Activated naive CD4-positive, alpha-beta T cell (primary cell): Measurements from ENCODE around the gene TEAD2.

ENCODE experiments used
- DNase-seq, 4 experiments: peaks; one replicate each; lab custom pipeline; 2025; lab: John Stamatoyannopoulos, UW

Gene TEAD2

GRCh38 chr19:49348305-49349189 is 13.7 kb downstream of the TEAD2 start:
- no peak for DNase-seq

DNA sequence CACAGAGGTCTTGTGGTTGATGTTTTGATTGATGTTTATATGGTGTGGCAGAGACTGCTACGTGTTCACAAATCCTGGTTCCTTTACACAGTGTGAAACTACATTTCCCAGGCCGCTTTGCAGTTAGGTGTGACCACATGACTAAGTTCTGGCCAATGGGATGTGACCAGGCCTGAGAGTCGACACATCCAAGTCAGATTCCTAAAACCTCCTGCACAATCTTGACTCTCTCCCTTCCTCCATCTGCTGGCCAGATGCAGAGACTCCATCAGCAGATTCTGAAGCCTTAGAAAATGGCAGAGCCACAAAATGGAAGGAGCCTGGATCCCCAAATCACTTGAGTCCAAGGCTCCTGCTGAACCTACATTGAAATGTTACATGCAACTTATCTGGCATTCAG is 14.4 kb downstream of the TEAD2 start:
- DNase-seq = no peak

- DNase-seq = no peak
Observed at GRCh38 chr19:49347191-49347590, 15.0 kb downstream of the TEAD2 start.

DNA sequence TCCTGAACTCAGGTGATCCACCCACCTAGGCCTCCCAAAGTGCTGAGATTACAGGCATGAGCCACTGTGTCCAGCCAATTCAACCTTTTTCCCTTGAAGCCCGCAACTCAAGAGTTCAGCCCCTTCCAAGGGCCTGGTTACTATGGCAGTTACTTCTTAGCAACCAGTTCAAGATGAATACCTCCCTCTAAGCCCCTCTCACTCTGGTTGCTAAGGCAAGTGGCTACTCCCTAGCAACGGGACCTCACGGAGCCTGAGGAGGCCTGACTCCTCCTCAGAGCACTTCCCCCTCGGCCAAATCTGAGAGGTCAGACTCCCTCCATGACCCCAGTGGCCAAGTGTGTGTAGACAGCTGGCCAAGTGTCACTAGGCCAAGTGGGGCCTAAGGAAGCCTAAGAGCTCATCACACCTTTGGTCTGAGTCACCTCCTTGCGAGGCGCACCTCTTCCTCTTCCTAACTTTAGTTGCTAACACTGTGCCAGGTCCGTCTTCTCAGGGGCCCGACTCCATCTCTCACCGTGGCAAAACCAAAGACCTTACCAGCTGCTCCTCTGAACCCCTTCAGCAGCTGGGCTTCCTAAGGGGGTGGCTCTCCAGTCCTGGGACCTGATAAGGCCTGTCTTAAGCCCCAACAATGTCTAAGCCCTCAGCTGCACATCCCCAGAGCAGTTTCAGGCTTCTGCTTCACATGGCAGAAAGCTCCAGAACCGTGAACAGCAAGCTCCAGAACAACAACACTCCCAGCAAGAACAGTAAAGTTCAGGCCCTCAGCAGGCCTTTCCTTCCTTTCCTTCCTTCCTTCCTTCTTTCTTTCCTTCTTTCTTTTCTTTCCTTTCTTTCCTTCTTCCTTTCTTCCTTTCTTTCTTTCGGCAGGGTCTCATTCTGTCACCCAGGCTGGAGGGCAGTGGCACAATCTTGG is 17.5 kb downstream of the TEAD2 start:
- no peak for DNase-seq

GRCh38 chr19:49343123-49343522 is 19.1 kb downstream of the TEAD2 start:
- no peak for DNase-seq

GRCh38 chr19:49342291-49342721 is 19.9 kb downstream of the TEAD2 start:
- DNase-seq = no peak

GRCh38 chr19:49340865-49341718 is 21.1 kb downstream of the TEAD2 start:
- no peak for DNase-seq

DNA sequence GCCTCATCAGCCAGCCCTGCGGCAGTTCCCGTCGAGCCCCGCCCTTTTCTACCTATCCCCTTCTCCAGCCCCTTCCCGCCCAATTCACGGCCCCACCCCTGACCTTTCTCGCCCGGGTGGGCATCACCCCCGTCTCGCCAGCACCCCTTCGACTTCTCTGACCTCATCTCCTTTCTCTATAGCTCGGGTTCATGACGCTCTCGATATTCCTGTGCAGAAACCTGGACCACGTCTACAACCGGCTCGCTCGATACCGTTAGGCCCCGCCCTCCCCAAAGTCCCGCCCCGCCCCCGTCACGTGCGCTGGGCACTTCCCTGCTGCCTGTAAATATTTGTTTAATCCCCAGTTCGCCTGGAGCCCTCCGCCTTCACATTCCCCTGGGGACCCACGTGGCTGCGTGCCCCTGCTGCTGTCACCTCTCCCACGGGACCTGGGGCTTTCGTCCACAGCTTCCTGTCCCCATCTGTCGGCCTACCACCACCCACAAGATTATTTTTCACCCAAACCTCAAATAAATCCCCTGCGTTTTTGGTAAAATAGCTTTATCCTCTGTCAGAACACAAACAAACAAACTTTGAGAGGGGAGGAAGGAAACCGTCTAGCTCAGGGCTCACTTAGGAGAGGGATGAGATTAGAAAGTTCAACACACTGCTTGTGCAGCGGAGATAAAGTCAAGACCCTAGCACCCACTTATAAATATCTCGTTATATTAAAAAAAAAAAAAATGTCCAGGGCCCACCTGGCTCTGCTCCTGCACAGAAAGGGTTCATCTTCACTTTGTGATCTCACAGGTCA is 21.9 kb downstream of the TEAD2 start:
- DNase-seq = no peak

DNA sequence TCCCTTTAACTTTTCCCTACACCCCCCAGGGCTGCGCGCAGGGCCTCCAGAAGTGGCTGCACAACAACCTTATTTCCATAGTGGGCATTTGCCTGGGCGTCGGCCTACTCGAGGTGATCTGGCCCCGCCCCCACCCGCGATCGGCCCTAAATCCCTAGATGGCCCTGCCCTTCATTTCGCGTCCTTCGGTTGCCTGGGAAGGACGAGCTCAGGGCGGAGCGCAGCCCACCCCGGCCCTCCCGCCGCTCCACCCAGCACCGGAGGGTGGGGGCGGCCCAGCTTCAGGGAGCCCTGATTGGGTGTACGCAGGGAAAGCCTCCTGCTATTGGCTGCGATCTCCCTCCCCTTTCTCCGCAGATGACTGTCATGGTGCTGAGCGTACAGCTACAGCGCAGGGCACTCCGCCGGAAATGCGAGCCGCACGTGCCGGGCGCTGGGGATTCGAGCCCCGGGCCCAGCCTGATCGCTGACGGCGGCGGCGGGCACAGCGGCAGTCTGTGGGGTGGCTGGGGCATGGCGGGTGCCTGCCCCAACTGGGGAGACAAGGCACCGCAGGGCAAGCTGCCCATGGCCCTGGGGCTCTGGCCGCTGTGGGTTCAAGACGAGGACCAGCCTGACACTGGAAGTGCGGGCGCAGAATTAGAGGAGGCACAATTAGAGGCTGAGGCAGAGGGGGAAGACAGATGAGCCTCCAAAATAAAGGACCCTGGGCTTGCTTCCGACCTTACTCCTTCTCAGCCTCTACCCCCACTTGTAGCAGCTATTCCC is 22.7 kb downstream of the TEAD2 start:
- DNase-seq = no peak

DNA sequence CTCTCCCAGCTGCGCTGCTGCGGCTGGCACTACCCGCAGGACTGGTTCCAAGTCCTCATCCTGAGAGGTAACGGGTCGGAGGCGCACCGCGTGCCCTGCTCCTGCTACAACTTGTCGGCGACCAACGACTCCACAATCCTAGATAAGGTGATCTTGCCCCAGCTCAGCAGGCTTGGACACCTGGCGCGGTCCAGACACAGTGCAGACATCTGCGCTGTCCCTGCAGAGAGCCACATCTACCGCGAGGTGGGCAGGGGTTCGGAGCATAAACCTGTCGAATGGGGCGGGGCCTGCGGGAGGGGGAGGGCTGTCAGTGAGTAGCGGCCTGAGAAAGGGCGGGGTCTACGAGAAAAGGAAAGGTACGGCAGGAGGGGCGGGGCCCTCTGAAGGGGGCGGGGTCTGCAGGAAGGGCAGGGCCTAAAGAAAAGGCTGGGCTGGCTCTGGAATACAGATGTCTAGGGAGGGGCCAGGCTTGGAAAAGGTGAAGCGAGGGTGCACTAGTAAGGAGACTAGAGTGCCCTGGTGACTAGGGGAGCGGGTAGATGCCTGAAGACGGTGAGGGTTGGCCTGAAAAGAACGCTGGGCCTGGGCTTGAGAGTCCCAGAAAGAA is 23.4 kb downstream of the TEAD2 start:
- DNase-seq = no peak

DNA sequence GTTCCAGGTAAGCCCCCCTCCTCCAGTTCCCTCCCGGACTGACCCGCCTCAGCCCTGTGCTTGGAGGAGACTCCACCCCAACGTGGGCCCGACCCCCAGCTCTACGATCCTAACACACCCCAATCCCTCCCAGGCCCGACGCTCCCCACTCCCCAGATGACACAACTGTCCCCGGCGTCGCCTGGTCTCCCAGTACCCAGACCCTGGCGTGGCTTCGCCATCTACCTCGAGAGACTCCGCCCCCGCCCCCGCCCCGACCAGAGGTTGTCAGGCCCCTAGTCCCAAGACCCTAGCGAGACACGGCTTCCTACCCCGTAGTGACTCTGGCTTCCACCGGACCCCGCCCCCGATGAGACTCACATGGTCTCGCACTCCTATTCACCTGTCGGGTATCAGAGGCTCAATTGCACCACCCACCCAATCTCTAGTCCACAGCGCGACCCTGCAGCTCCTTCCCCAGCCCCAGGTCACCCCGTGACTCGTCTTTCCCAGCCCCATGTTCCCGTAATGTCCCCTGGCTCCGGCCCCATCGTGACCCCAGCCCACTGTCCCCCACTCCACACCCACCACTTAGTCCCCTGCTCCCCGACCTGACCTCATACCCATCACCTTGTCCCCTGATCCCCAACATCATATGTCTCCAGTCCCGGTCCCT is 24.1 kb downstream of the TEAD2 start:
- DNase-seq = no peak

DNA sequence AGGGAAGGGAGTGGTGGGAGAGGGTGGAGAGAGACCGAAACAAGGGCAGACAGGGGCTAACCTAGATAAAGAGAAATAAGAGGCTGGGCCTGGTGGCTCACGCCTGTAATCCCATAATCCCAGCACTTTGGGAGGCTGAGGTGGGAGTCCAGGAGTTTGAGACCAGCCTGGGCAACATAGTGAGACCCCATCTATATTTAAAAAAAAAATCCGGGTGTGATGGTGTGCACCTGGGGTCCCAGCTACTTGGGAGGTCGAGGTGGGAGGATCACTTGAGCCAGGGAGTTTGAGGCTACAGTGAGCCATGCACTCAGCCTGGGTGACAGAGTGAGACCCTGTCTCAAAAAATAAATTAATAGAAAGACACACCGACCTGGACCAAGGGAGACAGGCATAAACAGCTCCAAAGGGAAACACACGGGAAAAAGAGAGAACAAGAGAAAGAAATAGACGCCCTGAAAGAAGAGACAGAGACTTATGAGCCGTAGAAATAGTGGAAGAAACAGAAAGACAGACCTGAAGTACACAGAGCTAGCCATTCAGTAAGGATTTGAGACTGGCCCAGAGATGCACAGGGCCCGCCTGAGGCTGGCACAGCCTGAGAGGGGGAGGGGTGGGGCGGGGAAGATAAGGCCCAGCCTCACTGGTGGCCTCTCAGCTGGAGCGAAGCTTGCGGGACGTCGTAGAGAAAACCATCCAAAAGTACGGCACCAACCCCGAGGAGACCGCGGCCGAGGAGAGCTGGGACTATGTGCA is 24.8 kb downstream of the TEAD2 start:
- no peak for DNase-seq

- no peak for DNase-seq
Observed at GRCh38 chr19:49336482-49337266, 25.5 kb downstream of the TEAD2 start.

DNA sequence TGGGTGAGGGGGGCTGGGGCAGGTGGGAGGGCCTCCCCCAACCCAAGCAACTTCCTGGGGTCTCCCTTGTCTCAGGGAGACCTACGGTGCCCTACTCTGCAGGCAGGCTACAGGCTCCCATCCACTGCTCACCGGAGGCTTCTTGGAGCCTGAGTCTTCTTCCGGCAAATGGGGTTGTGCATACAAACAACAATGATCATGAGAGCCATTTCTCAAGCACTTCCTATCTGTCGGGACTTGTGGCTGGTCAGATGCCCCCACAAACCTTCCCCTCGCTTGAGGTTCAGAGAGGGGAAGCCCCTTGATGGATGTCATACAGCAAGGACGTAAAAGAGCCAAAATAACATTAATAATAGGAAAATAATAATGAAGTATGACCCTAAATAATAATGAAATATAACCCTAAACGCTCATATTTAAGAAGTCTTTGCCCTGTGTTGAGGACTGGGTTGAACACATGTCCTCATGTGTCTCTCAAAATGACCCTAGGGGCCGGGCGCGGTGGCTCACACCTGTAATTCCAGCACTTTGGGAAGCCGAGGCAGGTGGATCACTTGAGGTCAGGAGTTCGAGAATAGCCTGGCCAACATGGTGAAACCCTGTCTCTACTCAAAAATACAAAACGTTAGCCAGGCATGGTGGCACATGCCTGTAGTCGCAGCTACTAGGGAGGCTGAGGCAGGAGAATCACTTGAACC is 26.3 kb downstream of the TEAD2 start:
- no peak for DNase-seq

- DNase-seq = peak in 3 of 4 experiments; percentile 15 to 50 (median 23)
Observed at GRCh38 chr19:49335071-49335783, 27.0 kb downstream of the TEAD2 start, which contains the start of gene CD37. TSS of gene CD37 (plus strand) at chr19:49335406. CDS start at chr19:49335541, 135 bp downstream.

- DNase-seq = peak in 3 of 4 experiments; percentile 19 to 59 (median 42)
Observed at GRCh38 chr19:49333811-49334288, 28.4 kb downstream of the TEAD2 start.
